ENCODE measurements around the gene APEX2. TPM values are rescaled to one million over a fixed set of nuclear protein-coding genes. Genes with fewer than 3 reads are reported as not detected.

APEX2 gene
- total RNA-seq, 2 donors from 2014 or later: 17.4 to 18.3 TPM

GRCh38 chrX:54992911-54993622, 7.1 kb upstream of the APEX2 start:
- 100% methylated on average over 1 of the region's 1 CpG for WGBS
- DNase-seq (ENCODE audit: low spot score): no peak
- no peak for TF ChIP-seq POLR2AphosphoS5 (IDR thresholded peaks at IDR 0.05)
- no peak for TF ChIP-seq POLR2A (IDR thresholded peaks at IDR 0.05)
- no peak for TF ChIP-seq CTCF (IDR thresholded peaks at IDR 0.05)
- Histone ChIP-seq H3K4me1 (replicated peaks) (no peaks in the 10 kb centered on the region), H3K36me3 (no peaks in the 10 kb centered on the region), H3K27ac (no peak overlapping the region), H3K4me3 (no peak overlapping the region), H3K27me3 (replicated peaks; ENCODE audit: insufficient read depth) (no peaks in the 10 kb centered on the region), H3K9me3 (no peaks in the 10 kb centered on the region)
- intact Hi-C loops (cut with DNase I): no loop called here

GRCh38 chrX:54994099-54994498, 6.1 kb upstream of the APEX2 start, which contains the start of gene PFKFB1:
PFKFB1 (minus strand) TSS chrX:54994188; CDS start chrX:54994007, 181 bp downstream.
- Histone ChIP-seq H3K27ac (no peak within 1 kb of the TSS), H3K36me3 (no peaks in the 10 kb centered on the region), H3K4me3 (no peak within 1 kb of the TSS), H3K9me3 (no peaks in the 10 kb centered on the region), H3K27me3 (replicated peaks; ENCODE audit: insufficient read depth) (no peaks in the 10 kb centered on the region), H3K4me1 (replicated peaks) (no peaks in the 10 kb centered on the region)
- 94% methylated on average over 2 of the region's 2 CpGs for WGBS
- DNase-seq (ENCODE audit: low spot score): no peak
- intact Hi-C loops (cut with DNase I): no loop called here
- TF ChIP-seq POLR2AphosphoS5 (IDR thresholded peaks at IDR 0.05): no peak
- TF ChIP-seq CTCF (IDR thresholded peaks at IDR 0.05): no peak

GRCh38 chrX:54994668-54995351, 5.4 kb upstream of the APEX2 start:
- no peaks in the 10 kb centered on the region for H3K9me3 ChIP-seq
- TF ChIP-seq POLR2A (IDR thresholded peaks at IDR 0.05) (no peak), POLR2AphosphoS5 (IDR thresholded peaks at IDR 0.05) (no peak), CTCF (IDR thresholded peaks at IDR 0.05) (no peak)
- WGBS: 77% methylated on average over 6 of the region's 6 CpGs
- DNase-seq (ENCODE audit: low spot score): no peak
- H3K27ac ChIP-seq: no peak overlapping the region
- no peaks in the 10 kb centered on the region for H3K4me1 ChIP-seq (replicated peaks)
- no peaks in the 10 kb centered on the region for H3K27me3 ChIP-seq (replicated peaks; ENCODE audit: insufficient read depth)
- H3K4me3 ChIP-seq: no peak overlapping the region
- intact Hi-C loops (cut with DNase I): no loop called here
- no peaks in the 10 kb centered on the region for H3K36me3 ChIP-seq

GRCh38 chrX:54995621-54996020, 4.5 kb upstream of the APEX2 start:
- no peak for DNase-seq (ENCODE audit: low spot score)
- Histone ChIP-seq H3K9me3 (no peaks in the 10 kb centered on the region), H3K4me1 (replicated peaks) (no peaks in the 10 kb centered on the region), H3K27ac (no peak overlapping the region), H3K36me3 (no peaks in the 10 kb centered on the region), H3K27me3 (replicated peaks; ENCODE audit: insufficient read depth) (no peaks in the 10 kb centered on the region), H3K4me3 (no peak overlapping the region)
- intact Hi-C loops (cut with DNase I): no loop called here
- TF ChIP-seq POLR2A (IDR thresholded peaks at IDR 0.05) (no peak), CTCF (IDR thresholded peaks at IDR 0.05) (no peak), POLR2AphosphoS5 (IDR thresholded peaks at IDR 0.05) (no peak)

GRCh38 chrX:55004231-55004630, 4.1 kb downstream of the APEX2 start:
- H3K36me3 ChIP-seq: no peaks in the 10 kb centered on the region
- intact Hi-C loops (cut with DNase I): loop anchor here (5.0 kb wide), 1 partner anchor 197 kb away; the partner anchor contains the start of gene MAGED2
- H3K27me3 ChIP-seq (replicated peaks; ENCODE audit: insufficient read depth): no peaks in the 10 kb centered on the region
- H3K4me1 ChIP-seq (replicated peaks): no peaks in the 10 kb centered on the region
- TF ChIP-seq POLR2A (IDR thresholded peaks at IDR 0.05) (no peak), CTCF (IDR thresholded peaks at IDR 0.05) (no peak), POLR2AphosphoS5 (IDR thresholded peaks at IDR 0.05) (no peak)
- no peaks in the 10 kb centered on the region for H3K9me3 ChIP-seq
- DNase-seq (ENCODE audit: low spot score): no peak
- no peak overlapping the region for H3K27ac ChIP-seq
- no peak overlapping the region for H3K4me3 ChIP-seq
- 80% methylated on average over 1 of the region's 1 CpG for WGBS

All from prostate gland (tissue), 2 donors.